PC-3 (cell line): Measurements from ENCODE around the gene ASTN2. TPM values are rescaled to one million over a fixed set of nuclear protein-coding genes. Genes with fewer than 3 reads are reported as not detected.
A peak's percentile ranks its signal among the peaks of the same experiment; 100 is the strongest.
"Not testable (repeated sequence)": the region's sequence is repeated elsewhere in the genome, so short reads cannot be mapped to it uniquely, and the experiment has no call there.

ENCODE experiments used
- ATAC-seq: fragments of 200-7000 bp; cut with Tn5 transposase; 2 replicates; pipeline ENCODE4 v1.9.1; 2020; ENCODE audit warnings: mild to moderate bottlenecking, moderate library complexity
- BruUV-seq: library from RNA; stranded (reverse); fragments of 400-500 nt; replicated peaks from 2 replicates; lab custom pipeline; 2021; lab: Mats Ljungman, UMichigan
- CTCF ChIA-PET: fragments of 300-600 bp; sonication (Branson Sonifier 250); formaldehyde crosslinking; loops from one replicate; lab custom pipeline; 2022; ENCODE audit warnings: antibody characterized with exemption; lab: Charles Lee
- POLR2A ChIA-PET: fragments of 300-600 bp; sonication (Branson Sonifier 250); formaldehyde crosslinking; loops from one replicate; lab custom pipeline; 2022; ENCODE audit warnings: antibody characterized with exemption; ENCODE audit not compliant: unreplicated experiment; lab: Charles Lee
- DNase-seq: peaks from one replicate; pipeline ENCODE4 v3.0.0-alpha.2; 2015
- H2AFZ ChIP-seq: fragments of 300-600 bp; sonication (generic); 2 replicates; pipeline ENCODE4 v1.6.0; 2016; ENCODE audit warnings: antibody characterized with exemption, low read length
- H3F3A ChIP-seq: fragments of 300-600 bp; sonication (generic); one replicate; pipeline ENCODE4 v1.6.0; 2017; ENCODE audit warnings: antibody characterized with exemption, low read length, control low read depth, mild to moderate bottlenecking; ENCODE audit not compliant: unreplicated experiment
- H3K27ac ChIP-seq: fragments of 300-600 bp; sonication (generic); 2 replicates; pipeline ENCODE4 v1.5.1; 2016; ENCODE audit warnings: mild to moderate bottlenecking, low read length
- H3K27me3 ChIP-seq: fragments of 300-600 bp; sonication (generic); 2 replicates; pipeline ENCODE4 v1.6.1; 2016; ENCODE audit warnings: low read length, mixed read lengths
- H3K36me3 ChIP-seq: fragments of 300-600 bp; sonication (generic); 2 replicates; pipeline ENCODE4 v1.6.1; 2016; ENCODE audit warnings: low read depth, mixed run types, low read length, mixed read lengths
- H3K4me1 ChIP-seq: fragments of 300-600 bp; sonication (generic); 2 replicates; pipeline ENCODE4 v1.5.1; 2016; ENCODE audit warnings: low read length; ENCODE audit not compliant: insufficient read depth
- H3K4me2 ChIP-seq: fragments of 300-600 bp; sonication (generic); 2 replicates; pipeline ENCODE4 v1.6.0; 2016; ENCODE audit warnings: low read length
- H3K4me3 ChIP-seq: fragments of 300-600 bp; sonication (generic); 2 replicates; pipeline ENCODE4 v1.5.1; 2016; ENCODE audit warnings: mild to moderate bottlenecking, low read length, mixed read lengths
- H3K79me2 ChIP-seq: fragments of 300-600 bp; sonication (generic); 2 replicates; pipeline ENCODE4 v1.6.1; 2017; ENCODE audit warnings: low read length, mixed read lengths
- H3K9ac ChIP-seq: fragments of 300-600 bp; sonication (generic); 2 replicates; pipeline ENCODE4 v1.6.0; 2016; ENCODE audit warnings: mild to moderate bottlenecking, low read length
- H3K9me2 ChIP-seq: fragments of 300-600 bp; sonication (generic); replicated peaks from 2 replicates; pipeline ENCODE4 v1.6.1; 2016; ENCODE audit warnings: mixed run types, low read length, mixed read lengths
- H3K9me3 ChIP-seq: fragments of 300-600 bp; sonication (generic); 2 replicates; pipeline ENCODE4 v1.6.1; 2016; ENCODE audit warnings: low read length, mixed read lengths
- H4K20me1 ChIP-seq: fragments of 300-600 bp; sonication (generic); 2 replicates; pipeline ENCODE4 v1.6.1; 2016; ENCODE audit warnings: low read length, mixed read lengths
- CTCF ChIP-seq: fragments of 300-600 bp; sonication (generic); conservative IDR thresholded peaks from 2 replicates; pipeline ENCODE4 v1.5.1; 2017; ENCODE audit warnings: antibody characterized with exemption, low read depth, mild to moderate bottlenecking, low read length
- EZH2 ChIP-seq: fragments of 300-600 bp; sonication (generic); IDR thresholded peaks from one replicate; pipeline ENCODE4 v1.6.1; 2017; ENCODE audit warnings: antibody characterized with exemption, mild to moderate bottlenecking, low read length; ENCODE audit not compliant: unreplicated experiment
- EZH2phosphoT487 ChIP-seq: fragments of 300-600 bp; sonication (generic); IDR thresholded peaks from 2 replicates; pipeline ENCODE4 v1.6.1; 2018; ENCODE audit warnings: mild to moderate bottlenecking, antibody characterized with exemption, low read length, borderline replicate concordance
- intact Hi-C: fragments of 100-400 bp; cut with micrococcal nuclease; formaldehyde crosslinking; loops from 2 replicates; pipeline ENCODE4 v1.9.0; 2023
- total RNA-seq: library from RNA; depleted of rRNA; stranded (reverse); fragments of >200 nt; gene quantifications from 2 replicates; pipeline ENCODE4 v1.2.3, GENCODE V29; 2014

ASTN2 gene
- total RNA-seq, 1 experiment from 2014 or later = 3.5 TPM

GRCh38 chr9:116900543-116900942, 514.3 kb downstream of the ASTN2 start:
- POLR2A ChIA-PET = no interaction called here
- intact Hi-C loops = no loop called here
- no peak for ATAC-seq

GRCh38 chr9:116900007-116900367, 514.9 kb downstream of the ASTN2 start:
- H3F3A ChIP-seq = no peaks in the 10 kb centered on the region
- H3K27me3 ChIP-seq = no peaks in the 10 kb centered on the region
- TF ChIP-seq EZH2 (no peak), CTCF (no peak), EZH2phosphoT487 (no peak)
- ChIA-PET CTCF (no interaction called here), POLR2A (no interaction called here)
- no peaks in the 10 kb centered on the region for H3K79me2 ChIP-seq
- no peak overlapping the region for H3K27ac ChIP-seq
- H3K9me2 ChIP-seq = no peaks in the 10 kb centered on the region
- no peak overlapping the region for H3K4me2 ChIP-seq
- no peaks in the 10 kb centered on the region for H4K20me1 ChIP-seq
- H3K4me1 ChIP-seq = peaks cover 5% of the 10 kb centered on the region; the same call in 1 of the 2 replicates
- BruUV-seq = no TSS peak
- H3K9me3 ChIP-seq = no peaks in the 10 kb centered on the region
- no peak overlapping the region for H3K9ac ChIP-seq
- H2AFZ ChIP-seq = no peak overlapping the region
- intact Hi-C loops = no loop called here
- no peak overlapping the region for H3K4me3 ChIP-seq
- DNase-seq (no peak), ATAC-seq (no peak)
- no peaks in the 10 kb centered on the region for H3K36me3 ChIP-seq

More at GRCh38 chr9:116900543-116900942, 514.3 kb downstream of the ASTN2 start:
- H3K4me1 ChIP-seq = peaks cover 1% of the 10 kb centered on the region; the same call in 1 of the 2 replicates
- no peak overlapping the region for H3K4me3 ChIP-seq
- H3K36me3 ChIP-seq = no peaks in the 10 kb centered on the region
- H3K27me3 ChIP-seq = no peaks in the 10 kb centered on the region
- no peaks in the 10 kb centered on the region for H3K9me3 ChIP-seq
- no peaks in the 10 kb centered on the region for H3F3A ChIP-seq
- H3K79me2 ChIP-seq = no peaks in the 10 kb centered on the region
- H3K9ac ChIP-seq = no peak overlapping the region
- H3K9me2 ChIP-seq = no peaks in the 10 kb centered on the region
- CTCF ChIA-PET = no interaction called here
- no peak for DNase-seq
- TF ChIP-seq CTCF (no peak), EZH2phosphoT487 (no peak), EZH2 (no peak)
- no peak overlapping the region for H3K27ac ChIP-seq
- no peak overlapping the region for H2AFZ ChIP-seq
- no peaks in the 10 kb centered on the region for H4K20me1 ChIP-seq
- H3K4me2 ChIP-seq = no peak overlapping the region
- no TSS peak for BruUV-seq

- Histone ChIP-seq H3K27me3 (no peaks in the 10 kb centered on the region), H4K20me1 (no peaks in the 10 kb centered on the region), H3K9me2 (no peaks in the 10 kb centered on the region), H3K27ac (no peak overlapping the region), H3F3A (no peaks in the 10 kb centered on the region), H3K9me3 (no peaks in the 10 kb centered on the region), H3K36me3 (no peaks in the 10 kb centered on the region), H3K4me2 (no peak overlapping the region), H3K4me3 (no peak overlapping the region), H3K4me1 (peaks cover 5% of the 10 kb centered on the region; the same call in 1 of the 2 replicates), H3K9ac (no peak overlapping the region), H2AFZ (no peak overlapping the region), H3K79me2 (no peaks in the 10 kb centered on the region)
- CTCF ChIA-PET = no interaction called here
- TF ChIP-seq EZH2 = no peak
- no peak for TF ChIP-seq EZH2phosphoT487
- no peak for TF ChIP-seq CTCF
- intact Hi-C loops = no loop called here
- ATAC-seq (no peak), DNase-seq (peak; percentile 25)
- POLR2A ChIA-PET = no interaction called here
- BruUV-seq = no TSS peak
Measured at GRCh38 chr9:116899337-116900006, 515.4 kb downstream of the ASTN2 start.

GRCh38 chr9:116898131-116898530, 516.7 kb downstream of the ASTN2 start:
- H3K4me2 ChIP-seq, H3K79me2 ChIP-seq, H4K20me1 ChIP-seq, H3K27ac ChIP-seq, CTCF ChIA-PET, H3K4me1 ChIP-seq, intact Hi-C loops, H3K4me3 ChIP-seq, BruUV-seq, H2AFZ ChIP-seq, H3K27me3 ChIP-seq, H3K9me3 ChIP-seq, DNase-seq, H3F3A ChIP-seq, H3K9me2 ChIP-seq, ATAC-seq, H3K9ac ChIP-seq, H3K36me3 ChIP-seq, POLR2A ChIA-PET: not testable (repeated sequence)
